Glutamatergic neuron (in vitro differentiated cells): ENCODE measurements around the gene CCDC141. TPM values are rescaled to one million over a fixed set of nuclear protein-coding genes. Genes with fewer than 3 reads are reported as not detected.

Source experiments
- DNase-seq: peaks from one replicate; pipeline ENCODE4 v3.0.0; 2022
- H3K27ac Mint-ChIP-seq: one replicate; pipeline ENCODE4 v1.8.0; 2020; ENCODE audit warnings: mild to moderate bottlenecking, mixed read lengths, inconsistent platforms; ENCODE audit not compliant: unreplicated experiment
- H3K27me3 Mint-ChIP-seq: one replicate; pipeline ENCODE4 v1.8.0; 2020; ENCODE audit warnings: mild to moderate bottlenecking, moderate library complexity, mixed read lengths, inconsistent platforms; ENCODE audit not compliant: unreplicated experiment
- H3K36me3 Mint-ChIP-seq: one replicate; pipeline ENCODE4 v1.8.0; 2020; ENCODE audit warnings: mild to moderate bottlenecking, mixed read lengths, inconsistent platforms; ENCODE audit not compliant: unreplicated experiment
- H3K4me1 Mint-ChIP-seq: one replicate; pipeline ENCODE4 v1.8.0; 2020; ENCODE audit warnings: mild to moderate bottlenecking, low read depth, mixed read lengths, inconsistent platforms; ENCODE audit not compliant: unreplicated experiment
- H3K4me3 Mint-ChIP-seq: one replicate; pipeline ENCODE4 v1.8.0; 2020; ENCODE audit warnings: mild to moderate bottlenecking, mixed read lengths, inconsistent platforms; ENCODE audit not compliant: unreplicated experiment
- H3K9me3 Mint-ChIP-seq: one replicate; pipeline ENCODE4 v1.8.0; 2020; ENCODE audit warnings: mild to moderate bottlenecking, moderate library complexity, mixed read lengths, inconsistent platforms; ENCODE audit not compliant: unreplicated experiment
- total RNA-seq: library from RNA; stranded (reverse); fragmentation: NEBNext Ultra II Directional; extraction: Animal tissue kit (Norgen Biotek cat#: 25700); gene quantifications from one replicate; pipeline ENCODE4 v1.2.1, GENCODE V29; 2021; ENCODE audit not compliant: unreplicated experiment
- TF ChIP-seq, protein P1 (sequence below): fragments of 200-600 bp; sonication (generic); IDR thresholded peaks from one replicate; pipeline ENCODE4 v1.5.0; 2021; ENCODE audit not compliant: partially characterized antibody, unreplicated experiment

CCDC141 gene
- total RNA-seq, 1 donor from 2014 or later = 0.51 TPM

DNA sequence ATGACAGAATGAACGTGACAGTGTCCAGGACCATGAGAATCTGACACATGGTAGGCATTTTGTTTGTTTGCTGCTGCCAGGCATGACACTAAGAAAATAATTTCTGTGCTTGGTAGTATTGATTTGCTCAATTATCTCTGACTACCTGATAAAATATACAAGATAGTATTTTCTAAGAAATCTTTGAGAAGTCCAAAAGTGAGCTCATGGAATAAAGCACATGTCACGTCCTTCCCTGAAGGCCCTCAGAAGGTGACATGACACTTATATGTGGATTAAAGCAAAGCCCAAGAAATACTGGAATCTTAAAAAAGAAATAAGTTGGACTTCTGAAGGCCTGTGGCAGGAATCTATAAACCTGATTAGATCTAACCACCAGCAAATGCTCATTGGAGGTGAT is 238.9 kb downstream of the CCDC141 start:
- H3K36me3 Mint-ChIP-seq = no peaks in the 10 kb centered on the region
- no peaks in the 10 kb centered on the region for H3K9me3 Mint-ChIP-seq
- no peak overlapping the region for H3K27ac Mint-ChIP-seq
- TF ChIP-seq, protein P1, sequence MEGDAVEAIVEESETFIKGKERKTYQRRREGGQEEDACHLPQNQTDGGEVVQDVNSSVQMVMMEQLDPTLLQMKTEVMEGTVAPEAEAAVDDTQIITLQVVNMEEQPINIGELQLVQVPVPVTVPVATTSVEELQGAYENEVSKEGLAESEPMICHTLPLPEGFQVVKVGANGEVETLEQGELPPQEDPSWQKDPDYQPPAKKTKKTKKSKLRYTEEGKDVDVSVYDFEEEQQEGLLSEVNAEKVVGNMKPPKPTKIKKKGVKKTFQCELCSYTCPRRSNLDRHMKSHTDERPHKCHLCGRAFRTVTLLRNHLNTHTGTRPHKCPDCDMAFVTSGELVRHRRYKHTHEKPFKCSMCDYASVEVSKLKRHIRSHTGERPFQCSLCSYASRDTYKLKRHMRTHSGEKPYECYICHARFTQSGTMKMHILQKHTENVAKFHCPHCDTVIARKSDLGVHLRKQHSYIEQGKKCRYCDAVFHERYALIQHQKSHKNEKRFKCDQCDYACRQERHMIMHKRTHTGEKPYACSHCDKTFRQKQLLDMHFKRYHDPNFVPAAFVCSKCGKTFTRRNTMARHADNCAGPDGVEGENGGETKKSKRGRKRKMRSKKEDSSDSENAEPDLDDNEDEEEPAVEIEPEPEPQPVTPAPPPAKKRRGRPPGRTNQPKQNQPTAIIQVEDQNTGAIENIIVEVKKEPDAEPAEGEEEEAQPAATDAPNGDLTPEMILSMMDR = no peak
- DNase-seq = no peak
- no peaks in the 10 kb centered on the region for H3K27me3 Mint-ChIP-seq
- no peak overlapping the region for H3K4me3 Mint-ChIP-seq
- no peaks in the 10 kb centered on the region for H3K4me1 Mint-ChIP-seq

DNA sequence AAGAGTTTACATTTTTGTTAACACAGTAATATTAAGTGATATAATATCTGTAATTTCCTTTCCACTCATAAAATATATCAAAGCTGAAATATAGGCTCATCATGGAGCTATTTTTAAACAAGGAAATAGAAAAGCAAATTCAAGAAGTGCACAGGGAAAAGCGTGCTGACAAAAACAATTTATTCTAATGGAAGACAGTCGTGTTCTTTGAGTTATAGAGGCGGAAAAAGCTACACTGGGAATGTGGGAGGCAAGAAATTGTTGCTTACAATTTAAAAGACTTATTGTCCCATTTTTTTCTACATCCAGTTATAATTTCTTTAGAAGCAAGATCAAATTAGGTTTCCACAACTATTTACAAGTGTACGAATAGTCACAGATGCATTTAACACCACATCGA is 239.5 kb downstream of the CCDC141 start:
- Mint-ChIP-seq H3K4me3 (no peak overlapping the region), H3K4me1 (no peaks in the 10 kb centered on the region), H3K36me3 (no peaks in the 10 kb centered on the region), H3K9me3 (no peaks in the 10 kb centered on the region), H3K27me3 (no peaks in the 10 kb centered on the region), H3K27ac (no peak overlapping the region)
- no peak for DNase-seq
- TF ChIP-seq, protein P1 = no peak

DNA sequence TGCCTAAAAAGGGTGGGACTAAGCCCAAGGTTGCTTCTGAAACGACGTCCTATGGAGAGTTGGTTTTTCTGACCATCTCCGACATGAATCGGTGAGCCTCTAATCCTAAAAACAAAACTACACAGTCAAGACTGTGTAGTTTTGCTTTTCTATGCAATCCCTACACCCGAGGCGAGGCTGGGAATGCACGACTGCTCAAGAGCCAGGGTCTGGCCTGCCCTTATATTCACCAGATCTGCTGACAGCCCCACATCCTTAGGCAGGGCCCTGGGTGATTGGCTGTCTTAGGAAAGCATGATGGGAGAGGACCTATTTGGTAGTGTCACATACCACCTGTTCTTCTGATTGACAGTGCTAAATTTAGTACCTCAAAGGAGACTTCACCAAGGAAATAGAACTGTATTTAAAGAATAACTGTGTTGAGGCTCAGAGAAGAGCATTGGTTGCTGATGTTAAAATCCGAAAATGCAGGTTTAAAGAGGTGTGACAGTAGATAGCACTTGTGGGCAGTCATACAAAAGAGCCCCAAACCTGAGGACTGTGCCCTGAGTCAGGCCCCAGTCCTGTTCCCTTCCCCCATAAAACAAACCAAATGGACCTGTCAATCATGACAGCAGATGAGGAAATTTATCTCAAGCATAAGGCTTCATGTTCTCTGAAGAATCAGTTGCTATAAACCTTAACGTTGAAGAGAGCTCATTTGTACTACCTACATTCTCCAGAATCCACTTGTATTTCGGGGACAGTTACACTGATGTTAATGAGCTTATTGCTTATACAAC is 242.5 kb downstream of the CCDC141 start, which contains the start of gene TTN:
Gene TTN (minus strand): TSS at position 197 of the 782 bp plus-strand sequence. CDS start 2,781 bp downstream, outside the sequence.
- Mint-ChIP-seq H3K4me1 (no peaks in the 10 kb centered on the region), H3K27me3 (no peaks in the 10 kb centered on the region), H3K9me3 (no peaks in the 10 kb centered on the region), H3K27ac (no peak within 1 kb of the TSS), H3K36me3 (no peaks in the 10 kb centered on the region), H3K4me3 (no peak within 1 kb of the TSS)
- TF ChIP-seq, protein P1 = no peak
- no peak for DNase-seq

- no peak for DNase-seq
- Mint-ChIP-seq H3K4me1 (no peaks in the 10 kb centered on the region), H3K27ac (no peak overlapping the region), H3K4me3 (no peak overlapping the region), H3K9me3 (no peaks in the 10 kb centered on the region), H3K27me3 (no peaks in the 10 kb centered on the region), H3K36me3 (no peaks in the 10 kb centered on the region)
- TF ChIP-seq, protein P1 = no peak
Measured at GRCh38 chr2:178806543-178806942, 243.4 kb downstream of the CCDC141 start.

DNA sequence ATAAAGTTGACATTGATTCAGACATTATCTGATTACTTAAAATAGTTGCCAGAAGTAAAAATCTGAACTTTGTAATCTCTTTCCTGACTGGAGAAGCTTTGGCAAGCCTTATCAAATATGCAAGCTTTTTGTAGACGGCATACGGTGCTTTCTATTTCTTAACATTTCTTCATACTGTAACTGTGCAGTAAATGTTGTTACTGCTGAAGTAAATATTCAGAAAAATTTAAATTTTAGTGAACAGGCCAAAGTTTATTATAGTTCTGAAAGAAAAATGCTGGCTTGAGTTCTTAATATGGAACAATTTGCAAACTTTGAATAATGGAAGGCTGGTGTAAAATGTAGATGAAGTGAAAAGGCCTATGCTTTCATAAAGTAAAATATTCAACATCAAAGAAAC is 244.5 kb downstream of the CCDC141 start:
- Mint-ChIP-seq H3K36me3 (no peaks in the 10 kb centered on the region), H3K27ac (no peak overlapping the region)

More for the DNA sequence above, 244.5 kb downstream of the CCDC141 start:
- Mint-ChIP-seq H3K27me3 (no peaks in the 10 kb centered on the region), H3K4me1 (no peaks in the 10 kb centered on the region), H3K9me3 (no peaks in the 10 kb centered on the region), H3K4me3 (no peak overlapping the region)
- DNase-seq = no peak
- TF ChIP-seq, protein P1 = no peak
